Kidney (tissue), 14 donors: ENCODE results near the gene COL5A2. TPM values are rescaled to one million over a fixed set of nuclear protein-coding genes. Genes with fewer than 3 reads are reported as not detected.
A peak's percentile ranks its signal among the peaks of the same experiment; 100 is the strongest.

Experiments used
- DNase-seq, 5 donors: peaks; one replicate each; pipeline ENCODE4 v3.0.0-alpha.2; 2013 to 2020
- FAIRE-seq: peaks from 2 replicates; lab custom pipeline; 2012; peaks lifted over from hg19 to GRCh38; lab: Jason Lieb, UNC
- H3K27ac ChIP-seq, 2 donors: one replicate each; pipeline ENCODE4 v1.7.0; 2013; ENCODE audit warnings: low read depth in 2 of 2, low read length in 2 of 2, inconsistent platforms in 1 of 2
- H3K27me3 ChIP-seq: one replicate; pipeline ENCODE4 v1.7.1; 2013; ENCODE audit warnings: low read length, inconsistent platforms; ENCODE audit not compliant: control insufficient read depth, insufficient read depth
- H3K36me3 ChIP-seq, 3 donors: one replicate each; pipeline versions ENCODE4 v1.7.0 to v1.7.1; 2013; ENCODE audit warnings: low read length in 3 of 3, control low read depth in 1 of 3, inconsistent platforms in 1 of 3; ENCODE audit not compliant: insufficient read depth in 3 of 3, control insufficient read depth in 2 of 3
- H3K4me1 ChIP-seq, 3 donors: one replicate each; pipeline versions ENCODE4 v1.7.0 to v1.7.1; 2013; ENCODE audit warnings: low read length in 3 of 3, inconsistent platforms in 1 of 3, low read depth in 1 of 3; ENCODE audit not compliant: control insufficient read depth in 2 of 3, insufficient read depth in 2 of 3
- H3K4me3 ChIP-seq, 3 donors: one replicate each; pipeline versions ENCODE4 v1.7.0 to v1.8.1; 2013; ENCODE audit warnings: low read length in 3 of 3, control low read depth in 1 of 3, inconsistent platforms in 1 of 3
- H3K9ac ChIP-seq, 3 donors: one replicate each; pipeline versions ENCODE4 v1.7.0 to v1.7.1; 2013; ENCODE audit warnings: low read length in 3 of 3, control low read depth in 1 of 3, inconsistent platforms in 1 of 3
- H3K9me3 ChIP-seq, 3 donors: one replicate each; pipeline versions ENCODE4 v1.7.0 to v1.7.1; 2013; ENCODE audit warnings: low read length in 3 of 3, control low read depth in 1 of 3, inconsistent platforms in 1 of 3; ENCODE audit not compliant: control insufficient read depth in 2 of 3, insufficient read depth in 1 of 3
- intact Hi-C: fragments of 100-400 bp; cut with DNase I; formaldehyde crosslinking; loops from one replicate; pipeline ENCODE4 v1.11.1; 2022
- polyA plus RNA-seq: library from polyadenylated mRNA; stranded (reverse); fragments of 350-450 nt; fragmentation: Illumina TruSeq; extraction: RNeasy Lipid Tissue Mini Kit (QIAGEN cat#74804); gene quantifications from one replicate; pipeline ENCODE4 v1.2.3, GENCODE V29; 2014; ENCODE audit warnings: low read depth, low replicate concordance; ENCODE audit not compliant: insufficient read depth
- total RNA-seq: library from RNA; stranded (reverse); fragmentation: NEBNext Ultra II Directional; extraction: Animal tissue kit (Norgen Biotek cat#: 25700); gene quantifications from one replicate; pipeline ENCODE4 v1.2.1, GENCODE V29; 2021
- TF ChIP-seq, protein P1 (sequence below): IDR thresholded peaks from 3 replicates; pipeline ENCODE4 v1.5.1; 2012; ENCODE audit warnings: mild to moderate bottlenecking, moderate library complexity, borderline replicate concordance; ENCODE audit not compliant: insufficient read depth; ENCODE audit errors: extremely low read depth
- donor health status: control.
- donor health status: control.
- donor health status: control.
- donor health status: control.
- donor health status: control.
- donor health status: DM: yes; HTN: yes; CAD: no.
- donor health status: Normal renal cell carcinoma (clear cell type).

The COL5A2 gene
- total and polyA plus RNA-seq, 2 donors from 2014 or later: 3.6 to 12.3 TPM

DNA sequence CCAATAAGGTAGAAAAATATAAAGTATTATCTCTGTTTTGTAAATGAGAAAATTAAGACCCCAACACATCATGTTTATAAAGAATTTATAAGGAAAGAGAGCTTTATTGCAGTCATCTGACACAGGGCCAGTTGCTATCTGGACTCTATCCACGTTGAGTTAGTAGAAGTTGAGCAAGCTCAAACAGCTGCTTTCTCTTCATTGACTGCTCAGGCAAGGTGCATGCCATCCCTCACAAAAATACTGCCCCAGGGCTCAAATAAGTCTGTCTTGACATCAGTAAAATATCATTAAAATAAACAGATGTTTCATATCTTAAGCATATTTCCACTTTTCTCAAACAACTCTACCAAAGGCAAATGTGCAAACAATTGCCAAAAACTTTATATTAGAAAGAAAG lies 14.8 kb downstream of the COL5A2 start:
- FAIRE-seq (no peak), DNase-seq (no peak)
- no peaks in the 10 kb centered on the region for H3K36me3 ChIP-seq
- H3K27me3 ChIP-seq: no peaks in the 10 kb centered on the region
- no peaks in the 10 kb centered on the region for H3K4me1 ChIP-seq
- no peak overlapping the region for H3K27ac ChIP-seq
- TF ChIP-seq, protein P1, sequence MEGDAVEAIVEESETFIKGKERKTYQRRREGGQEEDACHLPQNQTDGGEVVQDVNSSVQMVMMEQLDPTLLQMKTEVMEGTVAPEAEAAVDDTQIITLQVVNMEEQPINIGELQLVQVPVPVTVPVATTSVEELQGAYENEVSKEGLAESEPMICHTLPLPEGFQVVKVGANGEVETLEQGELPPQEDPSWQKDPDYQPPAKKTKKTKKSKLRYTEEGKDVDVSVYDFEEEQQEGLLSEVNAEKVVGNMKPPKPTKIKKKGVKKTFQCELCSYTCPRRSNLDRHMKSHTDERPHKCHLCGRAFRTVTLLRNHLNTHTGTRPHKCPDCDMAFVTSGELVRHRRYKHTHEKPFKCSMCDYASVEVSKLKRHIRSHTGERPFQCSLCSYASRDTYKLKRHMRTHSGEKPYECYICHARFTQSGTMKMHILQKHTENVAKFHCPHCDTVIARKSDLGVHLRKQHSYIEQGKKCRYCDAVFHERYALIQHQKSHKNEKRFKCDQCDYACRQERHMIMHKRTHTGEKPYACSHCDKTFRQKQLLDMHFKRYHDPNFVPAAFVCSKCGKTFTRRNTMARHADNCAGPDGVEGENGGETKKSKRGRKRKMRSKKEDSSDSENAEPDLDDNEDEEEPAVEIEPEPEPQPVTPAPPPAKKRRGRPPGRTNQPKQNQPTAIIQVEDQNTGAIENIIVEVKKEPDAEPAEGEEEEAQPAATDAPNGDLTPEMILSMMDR: no peak
- H3K9me3 ChIP-seq: no peaks in the 10 kb centered on the region
- no peak overlapping the region for H3K4me3 ChIP-seq
- intact Hi-C loops: no loop called here
- no peak overlapping the region for H3K9ac ChIP-seq

GRCh38 chr2:189163889-189164288 lies 15.7 kb downstream of the COL5A2 start:
- FAIRE-seq (no peak), DNase-seq (peak in 2 of 5 donors; percentile 39 to 47)
- no peaks in the 10 kb centered on the region for H3K9me3 ChIP-seq
- H3K27ac ChIP-seq: no peak overlapping the region
- H3K4me3 ChIP-seq: no peak overlapping the region
- no peaks in the 10 kb centered on the region for H3K4me1 ChIP-seq
- no peaks in the 10 kb centered on the region for H3K27me3 ChIP-seq
- intact Hi-C loops: no loop called here
- TF ChIP-seq, protein P1: no peak
- H3K9ac ChIP-seq: no peak overlapping the region
- no peaks in the 10 kb centered on the region for H3K36me3 ChIP-seq

GRCh38 chr2:189162566-189162965 lies 17.0 kb downstream of the COL5A2 start:
- no peaks in the 10 kb centered on the region for H3K9me3 ChIP-seq
- no peak overlapping the region for H3K27ac ChIP-seq
- H3K27me3 ChIP-seq: no peaks in the 10 kb centered on the region
- DNase-seq (no peak), FAIRE-seq (no peak)
- no peak overlapping the region for H3K4me3 ChIP-seq
- TF ChIP-seq, protein P1: no peak
- intact Hi-C loops: no loop called here
- no peaks in the 10 kb centered on the region for H3K36me3 ChIP-seq
- H3K4me1 ChIP-seq: no peaks in the 10 kb centered on the region
- H3K9ac ChIP-seq: no peak overlapping the region

GRCh38 chr2:189161894-189162293 lies 17.7 kb downstream of the COL5A2 start:
- Histone ChIP-seq H3K27me3 (no peaks in the 10 kb centered on the region), H3K27ac (no peak overlapping the region), H3K9ac (no peak overlapping the region), H3K36me3 (no peaks in the 10 kb centered on the region), H3K4me3 (no peak overlapping the region), H3K9me3 (no peaks in the 10 kb centered on the region), H3K4me1 (no peaks in the 10 kb centered on the region)
- FAIRE-seq (no peak), DNase-seq (no peak)
- intact Hi-C loops: no loop called here
- TF ChIP-seq, protein P1: no peak
